Cerebellar nuclear complex (tissue), 1 donor: ENCODE data around the gene GGACT.
"Not testable (repeated sequence)": the region's sequence is repeated elsewhere in the genome, so short reads cannot be mapped to it uniquely, and the experiment has no call there.

Experiments used
- DNase-seq, 2 experiments: peaks; one replicate each; lab custom pipeline; 2025; lab: John Stamatoyannopoulos, UW

GGACT gene

DNA sequence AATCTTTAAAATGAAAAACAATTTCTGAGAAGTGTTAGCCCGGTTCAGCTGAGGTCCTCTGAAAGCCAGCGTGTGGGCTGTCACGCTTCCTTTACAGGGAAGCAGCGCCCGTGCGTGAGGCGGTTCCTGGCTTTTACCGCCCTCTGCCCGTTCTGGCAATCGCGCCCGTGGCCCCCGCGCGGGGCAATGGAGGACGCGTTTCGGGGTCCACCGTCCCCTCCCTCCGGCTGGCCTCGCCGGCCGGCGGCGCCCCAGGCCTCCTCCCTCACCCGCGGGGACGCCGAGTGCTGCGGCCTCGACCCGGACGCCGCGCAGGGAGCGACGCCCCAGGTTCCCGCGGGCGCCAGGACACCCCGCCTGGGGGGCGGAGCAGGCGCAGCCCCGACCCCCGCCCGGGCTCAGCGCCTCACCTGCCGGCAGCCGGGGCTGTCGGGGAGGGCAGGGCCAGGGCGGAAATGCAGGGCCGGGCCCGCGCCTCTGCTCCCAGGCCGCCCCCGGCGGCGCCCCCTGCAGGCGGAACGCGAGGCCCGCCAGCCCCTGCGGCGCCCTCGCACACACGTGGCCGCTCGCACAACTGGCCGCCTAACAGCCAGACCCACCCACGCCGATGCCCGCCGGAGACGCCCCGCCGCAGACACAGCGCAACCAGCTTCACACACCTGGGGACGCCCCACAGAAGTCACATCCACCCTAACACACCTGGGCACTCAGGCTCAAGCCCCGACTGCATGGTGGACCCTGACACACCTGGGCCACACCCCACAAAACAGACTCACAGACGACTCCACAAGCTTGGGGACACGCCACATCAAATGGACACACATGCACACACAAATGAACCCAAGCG lies at the start of gene GGACT:
Gene GGACT (minus strand): TSS at position 459 of the 847 bp plus-strand sequence. CDS start 56,198 bp downstream, outside the sequence.
- DNase-seq, result no peak

DNA sequence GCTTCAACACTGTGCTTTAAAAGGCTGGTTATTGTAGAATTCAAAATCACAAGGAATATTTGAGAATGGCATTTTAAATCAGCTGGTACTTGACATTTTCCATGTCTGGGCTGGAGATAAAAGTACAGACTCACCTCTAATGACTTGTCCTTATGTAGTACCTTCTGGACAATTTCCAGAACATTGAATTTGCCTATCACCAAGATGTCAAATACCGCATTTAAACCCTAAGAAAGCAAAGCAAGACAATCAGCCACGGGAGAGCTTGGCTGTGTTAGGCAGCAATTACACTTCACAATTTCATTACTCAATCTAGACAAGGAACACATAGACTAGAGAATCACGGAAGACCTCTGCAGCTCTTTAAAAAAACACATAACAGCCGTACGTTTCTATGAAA lies 49.2 kb upstream of the GGACT start:
- no peak for DNase-seq

DNA sequence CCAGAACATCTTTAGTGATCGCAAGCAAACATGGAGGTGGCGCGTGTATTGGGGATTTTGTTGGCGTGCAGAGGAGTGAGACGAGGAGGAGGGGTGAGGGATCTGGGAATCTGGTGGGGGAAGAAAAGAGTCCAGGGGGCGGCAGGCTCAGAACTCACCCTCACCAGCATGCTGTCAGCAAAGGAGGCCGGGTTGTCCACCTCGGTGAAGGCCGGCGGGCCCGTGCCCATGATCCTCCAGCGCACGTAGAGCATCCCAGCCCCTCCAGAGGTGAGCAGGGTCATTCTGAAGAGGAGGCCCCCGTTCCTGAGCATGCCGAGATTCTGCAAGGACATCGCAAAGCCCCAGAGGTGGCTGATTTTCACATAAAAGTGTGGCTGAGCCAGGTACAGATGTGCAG lies 48.8 kb upstream of the GGACT start:
- DNase-seq, result no peak

- DNase-seq, result no peak
These were observed 47.9 kb upstream of the GGACT start for GRCh38 chr13:100636441-100636840.

DNA sequence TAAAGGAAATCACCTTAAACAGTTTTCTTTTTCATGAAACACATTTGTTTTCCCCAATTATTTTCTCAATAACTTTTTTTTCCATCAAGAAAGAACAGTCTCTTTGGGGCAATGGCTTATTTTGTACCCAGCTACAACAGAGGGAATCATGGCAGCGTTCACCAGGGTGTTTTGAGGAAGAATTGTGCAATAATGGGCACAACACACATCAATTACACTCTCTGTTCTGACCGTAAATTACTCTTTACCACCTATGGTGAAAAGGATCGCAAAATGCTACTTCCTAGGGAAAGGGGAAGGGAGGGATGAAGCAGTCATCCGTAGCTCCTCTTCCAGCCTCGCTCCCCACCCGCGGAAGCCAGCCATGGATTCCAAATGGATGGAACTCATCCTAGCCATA lies 47.4 kb upstream of the GGACT start:
- DNase-seq, result no peak

DNA sequence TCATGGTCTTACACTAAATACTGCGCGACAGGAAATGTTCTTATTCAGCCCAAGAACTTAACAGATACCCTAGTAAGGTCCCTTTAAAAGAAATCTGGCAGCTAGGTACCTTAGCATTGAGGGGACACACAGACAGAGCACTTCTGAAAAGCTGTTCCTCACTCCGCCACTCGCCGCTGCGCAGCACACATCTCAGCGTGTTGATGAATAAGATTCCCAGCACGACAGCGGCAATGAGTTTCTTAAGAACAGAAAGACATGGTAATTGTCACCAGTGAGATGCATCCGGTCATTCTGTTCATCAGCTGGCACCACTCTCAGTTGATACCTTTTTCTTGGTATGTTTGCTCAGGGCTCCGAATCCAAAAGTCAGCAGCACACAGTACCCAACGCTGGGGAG lies 46.1 kb upstream of the GGACT start:
- no peak for DNase-seq

DNA sequence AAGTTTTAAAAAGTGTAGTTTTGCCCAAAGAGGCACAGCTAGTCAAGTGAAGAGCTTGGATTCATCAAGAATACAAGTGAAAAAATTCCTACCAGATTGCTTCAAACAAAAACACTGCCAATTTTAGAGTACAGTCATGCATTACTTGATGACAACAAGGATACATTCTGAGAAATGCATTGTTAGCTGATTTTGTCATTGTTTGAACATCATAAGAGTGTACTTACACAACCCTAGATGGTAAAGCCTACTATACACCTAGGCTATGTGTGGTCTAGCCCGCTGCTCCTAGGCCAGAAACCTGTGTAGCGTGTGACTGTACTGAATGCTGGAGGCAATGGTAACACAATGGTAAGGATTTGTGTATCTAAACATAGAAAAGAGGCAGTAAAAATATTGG lies 44.9 kb upstream of the GGACT start:
- DNase-seq, result no peak

GRCh38 chr13:100630555-100630954 lies 42.0 kb upstream of the GGACT start:
- peak; percentile 3 to 4 for DNase-seq

- DNase-seq, result no peak
These were observed 38.5 kb upstream of the GGACT start for GRCh38 chr13:100627120-100627519.

- DNase-seq, result no peak
These were observed 36.9 kb upstream of the GGACT start for GRCh38 chr13:100625447-100625846.

GRCh38 chr13:100620792-100621191 lies 32.2 kb upstream of the GGACT start:
- DNase-seq, result no peak

DNA sequence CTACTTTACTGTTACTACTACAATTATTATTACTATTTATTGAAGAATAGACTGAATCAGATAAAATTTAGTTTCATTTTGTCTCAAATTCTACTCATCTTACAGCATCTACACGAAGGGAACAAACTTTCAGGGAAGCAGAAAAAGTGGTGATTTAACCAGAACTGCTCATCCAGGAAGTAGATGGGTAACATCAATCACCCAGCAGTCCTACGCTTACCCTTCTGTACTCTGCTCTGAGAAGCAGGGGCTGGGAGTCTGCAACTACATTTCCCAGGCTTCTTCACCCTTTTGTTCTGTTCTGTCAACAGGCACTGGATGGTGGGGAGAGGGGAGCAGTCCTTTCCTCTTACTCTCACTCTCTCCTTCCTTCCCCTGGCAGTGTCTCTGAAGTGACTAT lies 31.4 kb upstream of the GGACT start:
- DNase-seq, result no peak

GRCh38 chr13:100618897-100619296 lies 30.3 kb upstream of the GGACT start:
- not testable (repeated sequence) for DNase-seq

- no peak for DNase-seq
These were observed 24.4 kb upstream of the GGACT start for GRCh38 chr13:100613031-100613430.

- no peak for DNase-seq
These were observed 23.3 kb upstream of the GGACT start for GRCh38 chr13:100611678-100612492.

- peak; percentile 29 to 79 for DNase-seq
These were observed 22.1 kb upstream of the GGACT start for GRCh38 chr13:100610391-100611347.

GRCh38 chr13:100608906-100609305 lies 20.3 kb upstream of the GGACT start:
- no peak for DNase-seq

DNA sequence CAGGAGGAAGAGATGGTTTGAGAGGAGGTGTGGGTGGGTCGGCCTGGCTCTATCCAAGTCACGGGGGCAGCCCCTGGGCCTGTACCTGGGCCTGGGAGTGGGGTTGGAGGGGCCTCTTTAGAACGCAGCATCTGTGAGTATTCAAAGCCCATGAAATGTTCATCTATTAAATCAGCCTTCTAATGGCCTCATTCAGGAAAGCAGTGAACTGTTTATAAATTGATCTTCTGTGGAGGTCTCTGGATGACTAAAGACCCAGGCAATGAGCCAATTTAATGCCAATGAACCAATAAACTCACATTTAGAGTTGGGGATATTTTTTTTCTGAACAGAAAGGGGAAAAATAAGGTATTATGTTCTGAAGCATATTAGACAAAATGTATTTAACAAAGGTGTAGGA lies 19.9 kb upstream of the GGACT start:
- no peak for DNase-seq

GRCh38 chr13:100604918-100605710 lies 16.5 kb upstream of the GGACT start:
- DNase-seq, result no peak

DNA sequence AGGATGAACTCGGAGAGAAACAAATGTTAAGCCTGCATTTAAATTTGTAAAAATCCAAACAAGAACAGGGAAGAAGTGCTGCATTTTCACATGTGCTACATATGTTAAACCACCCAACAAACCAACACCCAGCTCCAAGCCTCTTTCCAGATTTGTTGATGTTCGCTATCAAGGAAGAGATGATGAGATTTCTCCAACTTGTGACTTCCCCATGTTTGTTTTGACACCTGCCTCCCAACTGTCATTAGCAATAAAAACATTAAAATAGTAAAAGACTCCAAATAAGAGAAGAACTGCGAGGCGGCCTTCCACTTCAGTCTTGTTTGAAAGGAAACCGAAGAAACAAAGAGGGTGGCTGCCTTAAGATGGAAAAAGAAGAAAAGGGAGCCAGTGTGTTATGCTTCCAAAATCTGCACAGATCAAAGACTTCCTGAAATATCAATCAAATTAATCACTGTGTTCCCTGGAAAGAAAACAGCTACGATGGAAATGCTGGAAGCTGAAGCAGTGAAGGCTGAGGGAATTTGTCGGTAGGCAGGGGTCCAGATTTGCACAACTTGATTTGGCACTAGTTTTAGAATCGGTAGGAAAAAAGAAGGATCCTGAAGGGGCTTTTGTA lies 14.0 kb upstream of the GGACT start:
- DNase-seq, result no peak

- DNase-seq, result no peak
These were observed 13.1 kb upstream of the GGACT start for GRCh38 chr13:100601716-100602115.
